ENCODE results near the gene ERC2.
A peak's percentile ranks its signal among the peaks of the same experiment; 100 is the strongest.

ERC2 gene

DNA sequence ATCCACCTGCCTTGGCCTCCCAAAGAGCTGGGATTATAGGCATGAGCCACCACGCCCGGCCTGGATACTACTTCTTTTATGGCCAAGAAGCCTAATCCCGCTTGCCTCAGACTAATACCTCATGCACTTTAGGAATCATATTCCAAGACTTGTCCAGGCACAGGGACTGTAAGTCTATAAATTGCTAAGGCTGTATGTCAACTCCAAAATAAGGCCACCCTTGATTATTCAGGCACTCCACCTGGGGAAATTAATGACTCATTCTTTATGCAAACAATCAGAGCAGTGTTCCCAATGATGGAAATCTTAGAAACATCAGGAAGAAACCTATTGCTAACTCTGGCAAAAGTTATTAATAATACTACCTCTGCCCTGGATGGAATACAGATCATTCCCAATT, 98.4 kb downstream of the ERC2 start:
- DNase-seq (ENCODE audit: low spot score) (peak; percentile 12), FAIRE-seq (no peak)

DNA sequence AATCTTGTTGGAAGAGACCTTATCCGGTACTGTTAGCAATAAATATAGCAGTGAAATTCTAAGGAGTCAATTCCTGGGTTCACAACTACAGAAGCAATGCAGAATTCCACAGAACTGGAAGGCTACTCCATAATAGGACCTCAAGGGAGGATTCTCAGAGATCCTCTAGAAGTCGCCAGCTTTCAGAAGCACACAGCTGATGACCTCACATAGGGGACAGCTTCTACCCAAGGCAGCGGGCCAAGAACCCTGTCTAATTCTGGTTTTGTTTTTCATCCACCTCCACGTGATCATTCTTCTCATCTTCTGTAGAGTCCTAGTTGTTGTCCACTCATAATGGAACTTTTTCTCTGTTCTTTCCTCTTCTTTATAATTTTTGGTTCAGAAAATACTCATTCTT, 99.4 kb downstream of the ERC2 start:
- FAIRE-seq = no peak
- no peak for DNase-seq (ENCODE audit: low spot score)

DNA sequence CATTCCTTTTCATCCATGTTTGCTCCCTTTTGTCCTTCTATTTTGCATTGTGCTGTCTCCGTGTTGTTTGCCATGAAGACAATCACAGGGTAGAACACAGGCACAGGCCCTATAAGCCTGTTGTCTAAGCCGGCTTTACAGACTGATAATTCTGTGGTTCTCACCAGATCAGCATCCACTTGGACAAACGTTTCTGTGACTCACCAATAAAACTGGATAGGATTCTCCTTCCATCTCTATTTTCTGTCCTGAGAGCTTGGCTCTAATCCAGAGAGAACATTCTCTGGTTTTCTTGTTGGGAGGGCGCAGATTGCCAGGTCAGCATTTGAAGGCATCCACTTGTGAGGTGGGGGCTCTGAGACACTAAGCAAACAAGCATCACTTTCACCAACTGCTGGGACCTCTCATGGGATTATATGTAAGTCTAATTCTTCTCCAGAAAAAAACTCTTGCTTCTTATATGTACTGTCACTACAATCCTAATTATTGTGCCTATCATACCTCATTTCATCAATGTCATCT, 101.6 kb downstream of the ERC2 start:
- FAIRE-seq = peak; percentile 32

GRCh38 chr3:56365905-56366640, 102.2 kb downstream of the ERC2 start:
- FAIRE-seq (no peak), DNase-seq (ENCODE audit: low spot score) (no peak)

More for the DNA sequence above, 101.6 kb downstream of the ERC2 start:
- DNase-seq (ENCODE audit: low spot score) = peak; percentile 11

DNA sequence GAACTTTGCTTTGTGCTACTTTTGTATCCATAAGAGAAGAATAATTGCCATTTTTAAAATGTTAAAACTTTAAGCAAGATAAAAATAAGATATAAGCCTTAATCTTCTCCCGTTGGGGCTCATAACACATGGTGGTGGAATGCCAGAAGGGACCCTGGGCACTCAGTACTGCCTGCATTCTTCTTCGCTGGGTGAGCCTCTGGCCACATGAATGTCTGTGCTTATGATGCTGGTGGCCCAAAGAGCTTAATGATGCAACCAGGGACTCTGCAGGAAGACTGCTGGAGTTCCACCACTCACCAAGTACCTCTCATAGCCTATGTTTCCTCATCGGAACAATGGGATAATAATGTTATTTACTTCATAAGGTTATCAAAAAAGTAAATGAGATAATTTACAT, 103.6 kb downstream of the ERC2 start:
- no peak for DNase-seq (ENCODE audit: low spot score)
- FAIRE-seq = no peak

DNA sequence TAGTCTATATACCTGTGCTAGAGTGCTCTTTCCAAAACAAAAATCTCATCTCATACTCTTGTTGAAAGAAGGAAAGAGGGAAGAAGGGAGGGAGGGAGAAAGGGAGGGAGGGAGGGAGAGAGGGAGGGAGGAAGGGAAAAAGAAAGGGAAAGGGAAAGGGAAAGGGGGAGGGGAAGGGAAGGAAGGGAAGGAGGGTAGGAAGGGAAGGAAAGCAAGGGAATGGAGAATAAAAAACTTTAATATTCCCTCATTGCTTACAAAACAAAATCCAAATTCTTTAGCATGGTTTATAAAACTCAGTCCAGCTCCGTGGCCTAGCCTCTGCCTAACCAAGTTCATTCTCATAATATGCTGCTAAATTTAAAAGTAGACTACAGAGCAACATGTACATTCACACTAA, 104.5 kb downstream of the ERC2 start:
- no peak for FAIRE-seq
- DNase-seq (ENCODE audit: low spot score) = no peak

DNA sequence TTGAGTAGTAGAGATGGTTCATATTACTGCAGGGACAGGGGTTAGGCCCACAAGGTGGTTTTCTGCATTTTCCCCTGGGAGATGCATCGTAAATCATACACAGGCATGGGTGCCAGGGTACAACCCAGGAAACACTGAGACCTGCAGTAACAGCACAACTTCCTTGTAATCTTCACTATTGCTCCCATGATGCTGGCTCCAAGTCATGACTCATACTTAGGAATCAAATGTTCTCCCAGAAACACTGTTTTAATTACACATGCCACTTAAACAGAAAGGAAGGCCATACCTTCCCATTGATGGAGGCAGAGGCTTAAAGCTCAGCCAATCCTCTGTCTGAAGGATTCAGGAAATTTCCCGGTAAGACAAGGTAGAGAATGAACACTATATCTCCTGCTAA, 106.5 kb downstream of the ERC2 start:
- FAIRE-seq = no peak
- no peak for DNase-seq (ENCODE audit: low spot score)

- FAIRE-seq = no peak
These were observed 111.0 kb downstream of the ERC2 start for GRCh38 chr3:56357266-56357665.

GRCh38 chr3:56356808-56357207, 111.5 kb downstream of the ERC2 start:
- no peak for FAIRE-seq

More at GRCh38 chr3:56357266-56357665, 111.0 kb downstream of the ERC2 start:
- no peak for DNase-seq (ENCODE audit: low spot score)

DNA sequence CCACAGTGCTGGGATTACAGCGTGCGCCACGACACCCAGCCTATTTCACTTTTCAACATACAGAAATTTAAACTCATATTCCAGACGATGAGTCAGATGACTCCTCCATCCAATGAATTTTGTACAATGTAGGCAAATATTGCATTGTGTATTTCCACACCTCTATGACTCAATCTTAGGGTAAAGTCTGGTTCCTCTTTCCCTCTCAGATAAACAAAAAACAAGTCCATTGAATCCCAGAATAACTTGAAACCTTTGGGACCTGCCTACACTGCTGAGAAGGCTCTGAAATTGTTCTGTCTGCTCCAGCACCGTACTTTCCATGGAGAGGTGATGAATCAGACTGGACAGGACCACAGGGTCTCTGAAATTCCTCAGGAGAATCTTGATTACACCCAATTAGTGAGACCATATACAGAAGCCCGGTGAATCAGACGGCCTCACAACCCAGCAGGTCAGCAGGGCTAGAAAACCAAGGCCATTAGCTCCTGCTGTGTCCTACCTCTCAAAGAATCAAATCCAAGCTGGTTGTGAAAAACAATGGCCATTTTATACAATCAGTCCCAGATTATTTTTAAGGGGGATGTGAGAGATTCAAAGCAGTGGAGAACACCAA, 112.6 kb downstream of the ERC2 start:
- no peak for FAIRE-seq
- DNase-seq (ENCODE audit: low spot score) = no peak

More at GRCh38 chr3:56356808-56357207, 111.5 kb downstream of the ERC2 start:
- no peak for DNase-seq (ENCODE audit: low spot score)

DNA sequence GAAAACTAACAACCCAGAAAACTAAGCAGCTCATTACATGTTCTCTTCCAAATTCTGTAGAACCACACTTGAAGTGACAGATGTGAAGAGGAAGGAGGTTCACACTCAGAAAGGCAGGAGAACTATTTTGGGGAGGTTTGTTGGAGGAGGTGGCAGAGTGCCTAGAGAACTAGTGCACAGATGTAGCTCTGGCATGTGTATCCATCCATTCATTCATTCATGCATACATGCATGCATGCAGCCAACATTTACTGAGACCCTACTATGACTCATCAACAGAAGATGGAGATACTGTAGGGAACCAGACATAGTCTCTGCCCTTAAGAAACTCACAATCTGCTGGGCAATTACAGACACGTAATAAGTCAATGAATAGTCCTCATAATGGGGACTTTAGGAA, 116.7 kb downstream of the ERC2 start:
- no peak for DNase-seq (ENCODE audit: low spot score)
- no peak for FAIRE-seq

DNA sequence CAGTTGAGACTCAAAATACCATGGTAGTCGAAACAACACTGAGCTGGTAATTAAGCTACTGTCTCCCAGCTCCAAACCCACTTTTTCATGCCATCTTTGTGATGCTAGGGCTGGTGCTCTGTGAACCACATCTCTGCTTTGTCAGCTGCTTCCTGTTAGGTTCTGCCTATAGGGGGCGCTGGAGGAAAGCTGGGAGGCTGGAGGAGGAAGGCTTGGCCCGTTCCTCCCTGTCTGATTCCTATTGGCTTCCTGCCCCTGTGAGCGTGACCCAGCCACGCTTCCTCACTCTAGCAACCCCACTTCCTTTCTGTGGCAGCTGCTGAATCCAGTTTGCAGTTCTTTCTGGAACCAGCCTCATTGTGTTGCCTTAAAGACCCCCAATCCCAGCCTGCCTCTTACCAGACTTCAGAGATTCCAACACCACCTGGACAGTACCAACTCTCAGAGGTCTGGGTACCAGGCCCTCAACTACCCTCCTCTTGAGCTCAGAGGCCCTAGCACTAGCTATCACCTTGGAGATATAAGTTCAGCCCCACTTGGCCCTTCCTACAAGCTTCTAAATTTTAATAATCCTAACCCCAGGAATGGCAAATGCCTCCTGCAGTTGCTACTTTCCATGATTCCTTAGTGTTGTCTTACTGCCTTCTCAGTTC, 120.9 kb downstream of the ERC2 start:
- DNase-seq (ENCODE audit: low spot score) (peak; percentile 18), FAIRE-seq (no peak)

DNA sequence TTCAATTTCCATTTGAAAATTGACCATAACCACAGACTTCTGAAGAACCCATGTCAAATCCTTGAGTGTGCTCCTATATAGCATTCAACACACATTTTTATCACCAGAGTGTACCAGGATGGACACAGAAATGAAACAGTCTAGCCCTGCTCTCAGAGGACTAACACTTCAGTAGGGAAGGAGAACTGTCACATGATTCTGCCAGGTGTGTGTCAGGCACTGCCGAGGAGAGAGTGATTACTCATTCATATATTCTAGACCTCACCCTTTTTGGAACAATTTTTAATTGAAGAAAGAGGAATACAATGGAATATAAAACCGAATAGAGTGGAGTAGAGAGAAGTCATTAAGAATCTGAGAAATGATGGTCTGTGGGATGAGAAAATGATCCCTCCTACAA, 125.8 kb downstream of the ERC2 start:
- FAIRE-seq (no peak), DNase-seq (ENCODE audit: low spot score) (no peak)

GRCh38 chr3:56339671-56340070, 128.6 kb downstream of the ERC2 start:
- no peak for DNase-seq (ENCODE audit: low spot score)
- no peak for FAIRE-seq

DNA sequence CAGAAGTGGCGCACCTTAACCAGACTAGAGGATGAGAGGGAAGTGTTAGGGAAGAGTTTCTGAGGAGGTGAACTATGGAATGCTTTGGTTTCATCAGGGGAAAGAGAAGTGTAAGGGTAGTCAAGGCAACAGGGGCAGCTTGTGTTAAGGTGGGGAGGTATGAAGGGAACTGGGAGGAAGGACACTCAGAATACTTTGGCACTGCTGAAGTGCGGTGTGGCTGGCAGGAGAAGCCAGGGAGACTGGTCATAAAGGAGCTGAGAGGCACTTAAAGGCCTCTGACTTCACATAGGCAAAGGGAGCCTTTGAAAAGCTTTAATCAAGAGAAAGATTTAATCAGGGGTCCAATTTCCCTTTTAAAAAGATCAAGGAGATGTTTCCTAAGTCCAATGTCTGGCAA, 129.0 kb downstream of the ERC2 start:
- DNase-seq (ENCODE audit: low spot score) (no peak), FAIRE-seq (no peak)

DNA sequence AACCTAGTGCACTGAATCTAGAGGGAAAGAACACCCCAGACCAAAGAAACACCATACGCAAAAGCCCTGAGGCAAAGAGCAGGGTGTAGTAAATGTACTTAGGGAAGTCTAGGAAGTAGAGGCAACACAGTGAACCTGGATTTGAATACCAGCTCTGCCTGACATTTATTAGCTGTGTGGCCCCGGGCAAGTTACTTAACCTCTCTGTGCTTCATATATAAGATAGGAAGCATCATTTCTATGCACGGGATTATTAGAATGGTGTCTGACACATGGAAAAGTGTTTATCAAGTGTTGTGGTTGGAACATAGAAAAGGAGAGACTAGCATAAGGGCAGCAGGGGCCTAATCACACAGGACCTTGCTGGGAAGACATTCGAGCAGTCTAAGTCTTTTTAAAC, 132.2 kb downstream of the ERC2 start:
- DNase-seq (ENCODE audit: low spot score) (no peak), FAIRE-seq (no peak)

DNA sequence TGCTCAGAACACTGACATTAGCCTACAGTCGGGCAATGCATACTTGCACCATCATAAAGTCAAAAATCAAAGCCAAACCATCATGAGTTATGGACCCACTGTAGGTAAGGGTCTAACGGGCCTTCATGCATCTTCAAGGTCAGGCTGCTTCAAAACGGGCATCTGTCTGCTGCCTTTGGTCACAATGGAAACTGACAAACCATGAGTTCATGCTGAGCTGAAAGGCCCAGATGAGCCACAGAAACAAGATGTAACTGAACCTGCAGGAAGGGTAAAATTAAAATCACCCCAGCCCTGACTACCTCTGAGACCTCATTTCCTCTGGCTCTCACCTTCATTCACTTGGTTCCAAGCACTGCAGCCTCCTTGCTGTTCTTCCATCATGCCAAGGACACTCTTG, 143.8 kb downstream of the ERC2 start:
- FAIRE-seq (peak; percentile 75), DNase-seq (ENCODE audit: low spot score) (no peak)

- DNase-seq (ENCODE audit: low spot score) = peak; percentile 82
- FAIRE-seq = no peak
These were observed 144.3 kb downstream of the ERC2 start for GRCh38 chr3:56323986-56324420.

GRCh38 chr3:56322862-56323261, 145.4 kb downstream of the ERC2 start:
- FAIRE-seq (no peak), DNase-seq (ENCODE audit: low spot score) (no peak)

- DNase-seq (ENCODE audit: low spot score) (no peak), FAIRE-seq (no peak)
These were observed 146.4 kb downstream of the ERC2 start for GRCh38 chr3:56321892-56322291.

DNA sequence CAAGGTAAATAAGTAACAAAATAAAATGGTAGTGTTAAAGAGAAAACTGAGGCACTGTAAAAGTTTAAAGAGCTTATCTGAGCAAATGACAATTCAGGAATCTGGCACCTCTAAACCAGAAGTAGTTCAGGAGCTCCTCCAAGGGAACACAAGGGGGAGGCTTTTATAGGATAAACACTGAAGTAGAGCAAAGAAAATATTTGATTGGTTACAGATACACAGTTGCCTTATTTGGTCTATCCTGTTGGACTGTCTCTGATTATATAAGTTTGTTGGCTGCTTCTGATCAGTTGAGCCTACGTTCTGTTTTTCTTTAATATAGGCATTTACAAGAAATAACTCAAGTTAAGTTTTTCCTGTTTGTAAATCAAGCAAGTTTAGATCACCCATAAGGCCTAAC, 146.9 kb downstream of the ERC2 start:
- DNase-seq (ENCODE audit: low spot score) (no peak), FAIRE-seq (no peak)

GRCh38 chr3:56320883-56321282, 147.4 kb downstream of the ERC2 start:
- FAIRE-seq (no peak), DNase-seq (ENCODE audit: low spot score) (no peak)

All from urothelium cell line (cell line).